Measurements from ENCODE around the gene C16orf89.
A peak's percentile ranks its signal among the peaks of the same experiment; 100 is the strongest.
"Not testable (repeated sequence)": the region's sequence is repeated elsewhere in the genome, so short reads cannot be mapped to it uniquely, and the experiment has no call there.

C16orf89 gene

GRCh38 chr16:5075637-5076036 is 9.9 kb upstream of the C16orf89 start:
- H3K27me3 ChIP-seq (ENCODE audit: insufficient read depth, poor library complexity, severe bottlenecking), result no peaks in the 10 kb centered on the region
- TF ChIP-seq GABPA (IDR thresholded peaks at IDR 0.05; ENCODE audit: low read depth) (no peak), CTCF (IDR thresholded peaks at IDR 0.05; ENCODE audit: insufficient read depth, low read length) (no peak), REST (IDR thresholded peaks at IDR 0.05; ENCODE audit: insufficient replicate concordance, low read depth) (no peak), SPI1 (IDR thresholded peaks at IDR 0.05; ENCODE audit: borderline replicate concordance, low read depth) (no peak), POLR2AphosphoS5 (IDR thresholded peaks at IDR 0.05; ENCODE audit: low read depth) (no peak)
- no peak overlapping the region for H3K4me3 ChIP-seq (replicated peaks; ENCODE audit: insufficient read depth, low read length)
- H3K27ac ChIP-seq (replicated peaks), result no peak overlapping the region
- DNase-seq (ENCODE audit: low read depth in 1 of 2, low spot score in 1 of 2), result no peak

- H3K4me3 ChIP-seq (replicated peaks; ENCODE audit: insufficient read depth, low read length); H3K27ac ChIP-seq (replicated peaks); H3K27me3 ChIP-seq (ENCODE audit: insufficient read depth, poor library complexity, severe bottlenecking); DNase-seq (ENCODE audit: low read depth in 1 of 2, low spot score in 1 of 2): not testable (repeated sequence)
Observed at GRCh38 chr16:5073771-5074170, 8.0 kb upstream of the C16orf89 start.

GRCh38 chr16:5073279-5073629 is 7.5 kb upstream of the C16orf89 start:
- Histone ChIP-seq H3K27ac (replicated peaks) (no peak overlapping the region), H3K27me3 (ENCODE audit: insufficient read depth, poor library complexity, severe bottlenecking) (no peaks in the 10 kb centered on the region), H3K4me3 (replicated peaks; ENCODE audit: insufficient read depth, low read length) (no peak overlapping the region)
- no peak for TF ChIP-seq GABPA (IDR thresholded peaks at IDR 0.05; ENCODE audit: low read depth)
- no peak for TF ChIP-seq POLR2AphosphoS5 (IDR thresholded peaks at IDR 0.05; ENCODE audit: low read depth)
- no peak for TF ChIP-seq SPI1 (IDR thresholded peaks at IDR 0.05; ENCODE audit: borderline replicate concordance, low read depth)
- TF ChIP-seq REST (IDR thresholded peaks at IDR 0.05; ENCODE audit: insufficient replicate concordance, low read depth), result no peak
- TF ChIP-seq CTCF (IDR thresholded peaks at IDR 0.05; ENCODE audit: insufficient read depth, low read length), result no peak
- no peak for DNase-seq (ENCODE audit: low read depth in 1 of 2, low spot score in 1 of 2)

GRCh38 chr16:5072334-5073278 is 6.8 kb upstream of the C16orf89 start:
- no peak for TF ChIP-seq POLR2AphosphoS5 (IDR thresholded peaks at IDR 0.05; ENCODE audit: low read depth)
- TF ChIP-seq GABPA (IDR thresholded peaks at IDR 0.05; ENCODE audit: low read depth), result no peak
- no peak for TF ChIP-seq SPI1 (IDR thresholded peaks at IDR 0.05; ENCODE audit: borderline replicate concordance, low read depth)
- no peak for TF ChIP-seq REST (IDR thresholded peaks at IDR 0.05; ENCODE audit: insufficient replicate concordance, low read depth)
- TF ChIP-seq CTCF (IDR thresholded peaks at IDR 0.05; ENCODE audit: insufficient read depth, low read length), result no peak
- no peak for DNase-seq (ENCODE audit: low read depth in 1 of 2, low spot score in 1 of 2)
- Histone ChIP-seq H3K27ac (replicated peaks) (peak overlapping the region; percentile 81), H3K27me3 (ENCODE audit: insufficient read depth, poor library complexity, severe bottlenecking) (no peaks in the 10 kb centered on the region), H3K4me3 (replicated peaks; ENCODE audit: insufficient read depth, low read length) (peak overlapping the region; percentile 78)
